ENCODE data around the gene SCRT2. TPM values are rescaled to one million over a fixed set of nuclear protein-coding genes. Genes with fewer than 3 reads are reported as not detected.

SCRT2 gene
- total and polyA plus RNA-seq, 2 of the 8 experiments (the other 6 are each of a cell fraction or from before 2014, with no cell fraction given) = 0.12 to 0.34 TPM

- H2BK12ac ChIP-seq (ENCODE audit: low read depth, low read length) = peak overlapping the region; percentile 30; the same call in 1 of the 2 replicates
- H4K20me1 ChIP-seq (replicated peaks in 1 of 2; ENCODE audit: control insufficient read depth in 1 of 2, insufficient read depth in 2 of 2, low read length in 2 of 2) = no peaks in the 10 kb centered on the region
- DNase-seq (ENCODE audit: low read depth in 1 of 2, low spot score in 2 of 2) (no peak), FAIRE-seq (no peak)
- peaks cover 4 to 5% of the 10 kb centered on the region in 2 experiments for H3K9me3 ChIP-seq (ENCODE audit: insufficient read depth in 2 of 2, low read depth in 1 of 2, low read length in 1 of 2)
- no peak overlapping the region for H3K4me3 ChIP-seq (ENCODE audit: extremely low read depth in 1 of 4, insufficient read depth in 2 of 4, low read depth in 3 of 4, low read length in 4 of 4)
- no peak overlapping the region for H3K14ac ChIP-seq (ENCODE audit: insufficient read length)
- CTCF ChIA-PET (ENCODE audit: partially characterized antibody) = interaction anchor here (0.7 to 11.1 kb wide), 50 partner anchors 9 to 335 kb away, joined by 3 to 157 read pairs (median 6); partner anchors contain the start of genes SCRT2, SLC52A3 and SRXN1
- H3K27me3 ChIP-seq (replicated peaks in 1 of 4; ENCODE audit: control insufficient read depth in 3 of 4, extremely low read depth in 1 of 4, insufficient read depth in 3 of 4, low read length in 3 of 4) = peaks cover 8 to 32% (median 25%) of the 10 kb centered on the region in 4 experiments
- H3K4me1 ChIP-seq (replicated peaks in 1 of 4; ENCODE audit: control insufficient read depth in 3 of 4, insufficient read depth in 4 of 4, low read length in 3 of 4) = peaks cover 2 to 26% (median 17%) of the 10 kb centered on the region in 4 experiments
- POLR2A ChIA-PET (ENCODE audit: partially characterized antibody) = interaction anchor here (0.6 to 2.6 kb wide), 8 partner anchors 8 to 220 kb away, joined by 3 to 9 read pairs (median 4); partner anchors contain the start of genes CSNK2A1, SCRT2 and TBC1D20
- H4K91ac ChIP-seq (replicated peaks; ENCODE audit: insufficient read length, low read length) = no peak overlapping the region
- H3K18ac ChIP-seq (ENCODE audit: extremely low read depth, low read length) = no peak overlapping the region
- peaks cover 2% of the 10 kb centered on the region for H3K23me2 ChIP-seq (ENCODE audit: low read depth, low read length)
- H3K4me2 ChIP-seq (ENCODE audit: insufficient read depth in 1 of 2, low read depth in 2 of 2, low read length in 2 of 2) = no peak overlapping the region
- H2BK120ac ChIP-seq (replicated peaks; ENCODE audit: low read depth, low read length) = no peak overlapping the region
- no peak overlapping the region for H3K9ac ChIP-seq (replicated peaks in 1 of 4; ENCODE audit: extremely low read depth in 1 of 4, low read depth in 3 of 4, low read length in 3 of 4)
- no peak overlapping the region for H4K5ac ChIP-seq (ENCODE audit: insufficient read length, low read depth, low read length)
- WGBS, 2 experiments (ENCODE audit: extremely low coverage in 1 of 2, insufficient coverage in 1 of 2, insufficient read length in 1 of 2, insufficient replicate concordance in 2 of 2, low coverage in 1 of 2, low lambda C conversion rate in 2 of 2, missing lambda C conversion rate in 1 of 2) = 91% methylated on average over 4 of the region's 4 CpGs; no CpG with 5 or more reads in 1 of the 2 experiments
- no peaks in the 10 kb centered on the region for H3K79me1 ChIP-seq (ENCODE audit: low read depth, low read length)
- H2BK15ac ChIP-seq (ENCODE audit: low read length) = peak overlapping the region; percentile 20; the same call in 1 of the 2 replicates
- no peak for TF ChIP-seq PHF8 (conservative IDR thresholded peaks at IDR 0.05; ENCODE audit: low read depth, low read length)
- no peak for TF ChIP-seq KDM4A (IDR thresholded peaks at IDR 0.05; ENCODE audit: low read depth, low read length, severe bottlenecking)
- TF ChIP-seq SRF (IDR thresholded peaks at IDR 0.05; ENCODE audit: low read depth, low read length) = no peak
- TF ChIP-seq ATF3 (IDR thresholded peaks at IDR 0.05; ENCODE audit: insufficient read depth, low read depth, low read length) = no peak
- TF ChIP-seq ZNF274 (IDR thresholded peaks at IDR 0.05; ENCODE audit: borderline replicate concordance, extremely low read depth, low read length) = no peak
- no peak for TF ChIP-seq ATF2 (IDR thresholded peaks at IDR 0.05; ENCODE audit: low read length)
- no peak for TF ChIP-seq CHD1 (IDR thresholded peaks at IDR 0.05; ENCODE audit: low read depth, low read length)
- TF ChIP-seq CBX5 (IDR thresholded peaks at IDR 0.05; ENCODE audit: low read depth, low read length) = no peak
- TF ChIP-seq ASH2L (IDR thresholded peaks at IDR 0.05; ENCODE audit: low read length) = no peak
- no peak for TF ChIP-seq BCL11A (IDR thresholded peaks at IDR 0.05; ENCODE audit: low read depth in 2 of 2, low read length in 2 of 2)
- no peak overlapping the region for H3K4ac ChIP-seq (replicated peaks; ENCODE audit: insufficient read length, low read depth, low read length)
- H2AFZ ChIP-seq (ENCODE audit: low read length) = no peak overlapping the region
- H3K27ac ChIP-seq (ENCODE audit: low read depth, low read length) = no peak overlapping the region
- H3K36me3 ChIP-seq (ENCODE audit: control insufficient read depth in 2 of 4, insufficient read depth in 4 of 4, low read length in 3 of 4) = no peaks in the 10 kb centered on the region
- H2BK5ac ChIP-seq (ENCODE audit: low read depth, low read length) = no peak overlapping the region
- H3K23ac ChIP-seq (ENCODE audit: insufficient read length) = no peak overlapping the region
- no peak overlapping the region for H3K56ac ChIP-seq (replicated peaks; ENCODE audit: insufficient read length, low read depth, low read length)
- H2BK20ac ChIP-seq (ENCODE audit: low read length) = no peak overlapping the region
- H2AK5ac ChIP-seq (ENCODE audit: low read depth, low read length) = 0 out of 2 replicates have a peak overlapping the region, but pooled peaks have one; percentile 19
- H4K8ac ChIP-seq (ENCODE audit: extremely low read depth, insufficient read depth, low read length) = no peak overlapping the region
- no peaks in the 10 kb centered on the region for H3K79me2 ChIP-seq (ENCODE audit: control insufficient read depth in 1 of 2, insufficient read depth in 2 of 2, low read length in 2 of 2)
Measured at GRCh38 chr20:666877-667276, 8.7 kb downstream of the SCRT2 start.
